ENCODE results near the gene YPEL2. TPM values are rescaled to one million over a fixed set of nuclear protein-coding genes. Genes with fewer than 3 reads are reported as not detected.

Gene YPEL2
- total and polyA plus RNA-seq, 2 of the 13 experiments (the other 11 are each of a cell fraction or from before 2014, with no cell fraction given), result 8.5 to 21.1 TPM

GRCh38 chr17:59311051-59311468, 20.4 kb upstream of the YPEL2 start (continued):
- TF ChIP-seq SRSF1 (optimal IDR thresholded peaks at IDR 0.05; ENCODE audit: low read depth, low read length), result no peak
- no peak for TF ChIP-seq HDAC1 (CRISPR knock-in tag; IDR thresholded peaks at IDR 0.05)
- TF ChIP-seq FOXA3 (CRISPR knock-in tag; IDR thresholded peaks at IDR 0.05), result 0 out of 2 replicates have a peak, but pooled peaks have one; percentile 12
- 0 out of 2 replicates have a peak, but pooled peaks have one; percentile 42 for TF ChIP-seq ZNF619 (CRISPR knock-in tag; IDR thresholded peaks at IDR 0.05)
- peak; percentile 75 for TF ChIP-seq MIXL1 (CRISPR knock-in tag; IDR thresholded peaks at IDR 0.05)
- TF ChIP-seq ZBTB33 (CRISPR knock-in tag; IDR thresholded peaks at IDR 0.05), result no peak
- 0 out of 2 replicates have a peak, but pooled peaks have one; percentile 73 for TF ChIP-seq ATF5 (CRISPR knock-in tag; IDR thresholded peaks at IDR 0.05; ENCODE audit: low read depth)
- no peak for TF ChIP-seq RARG (CRISPR knock-in tag; IDR thresholded peaks at IDR 0.05; ENCODE audit: low read depth)
- TF ChIP-seq ZNF253 (CRISPR knock-in tag; IDR thresholded peaks at IDR 0.05; ENCODE audit: borderline replicate concordance), result no peak
- TF ChIP-seq TCF7L2 (IDR thresholded peaks at IDR 0.05; ENCODE audit: low read depth, low read length), result no peak
- TF ChIP-seq SKI (IDR thresholded peaks at IDR 0.05; ENCODE audit: partially characterized antibody), result no peak
- TF ChIP-seq ZNF407 (CRISPR knock-in tag; IDR thresholded peaks at IDR 0.05; ENCODE audit: not compliant biosample characterization), result no peak
- no peak for TF ChIP-seq RXRB (CRISPR knock-in tag; IDR thresholded peaks at IDR 0.05; ENCODE audit: borderline replicate concordance)
- peak; percentile 71; the same call in 1 of the 2 replicates for TF ChIP-seq PPARG (CRISPR knock-in tag; conservative IDR thresholded peaks at IDR 0.05)
- no peak for TF ChIP-seq ZEB1 (IDR thresholded peaks at IDR 0.05; ENCODE audit: insufficient replicate concordance, low read depth)
- TF ChIP-seq ARID5B (CRISPR knock-in tag; IDR thresholded peaks at IDR 0.05), result 0 out of 2 replicates have a peak, but pooled peaks have one; percentile 36
